BJ (cell line): ENCODE data around the gene CLEC4E. TPM values are rescaled to one million over a fixed set of nuclear protein-coding genes. Genes with fewer than 3 reads are reported as not detected.
"Not testable (repeated sequence)": the region's sequence is repeated elsewhere in the genome, so short reads cannot be mapped to it uniquely, and the experiment has no call there.

Source experiments
- CTCF ChIA-PET: fragments of 350-600 bp; formaldehyde crosslinking; extraction: SDS; loops from one replicate; lab custom pipeline; 2021; ENCODE audit warnings: antibody characterized with exemption, inconsistent platforms; lab: Yijun Ruan, JAX
- POLR2A ChIA-PET: fragments of 300-600 bp; sonication (Branson Sonifier 250); formaldehyde crosslinking; extraction: SDS; loops from one replicate; lab custom pipeline; 2021; ENCODE audit warnings: antibody characterized with exemption; lab: Charles Lee
- DNase-seq: peaks from one replicate; pipeline ENCODE4 v3.0.0-alpha.2; 2011; ENCODE audit warnings: low read depth
- H3K27me3 ChIP-seq: 2 replicates; pipeline ENCODE4 v1.6.0; 2011; ENCODE audit warnings: low read length; ENCODE audit not compliant: control insufficient read depth, insufficient read depth
- H3K36me3 ChIP-seq: 2 replicates; pipeline ENCODE4 v1.5.1; 2011; ENCODE audit warnings: low read length; ENCODE audit not compliant: control insufficient read depth, insufficient read depth
- H3K4me3 ChIP-seq: 2 replicates; pipeline ENCODE4 v1.5.1; 2011; ENCODE audit warnings: low read depth, mild to moderate bottlenecking, control low read depth, low read length
- CTCF ChIP-seq: IDR thresholded peaks from 2 replicates; pipeline ENCODE4 v1.5.1; 2011; ENCODE audit warnings: low read depth, mild to moderate bottlenecking, control low read depth, inconsistent platforms, low read length, moderate library complexity; ENCODE audit not compliant: insufficient read depth
- polyA plus RNA-seq: library from polyadenylated mRNA; depleted of rRNA; stranded (reverse); fragments of >200 nt; gene quantifications from 2 replicates; pipeline ENCODE4 v1.2.3, GENCODE V29; 2011

CLEC4E gene
- polyA plus RNA-seq, 1 experiment: not detected

GRCh38 chr12:8504351-8504750 lies 36.4 kb downstream of the CLEC4E start:
- Histone ChIP-seq H3K27me3 (no peaks in the 10 kb centered on the region), H3K4me3 (no peak overlapping the region), H3K36me3 (no peaks in the 10 kb centered on the region)
- no peak for TF ChIP-seq CTCF
- ChIA-PET POLR2A (no interaction called here), CTCF (no interaction called here)
- no peak for DNase-seq

GRCh38 chr12:8501720-8502119 lies 39.0 kb downstream of the CLEC4E start:
- H3K4me3 ChIP-seq: no peak overlapping the region
- CTCF ChIA-PET: interaction anchor here (1.0 kb wide), 1 partner anchor 21 kb away, joined by 3 read pairs; no protein-coding TSS in a partner anchor
- POLR2A ChIA-PET: no interaction called here

GRCh38 chr12:8499616-8500015 lies 41.1 kb downstream of the CLEC4E start:
- no peak for TF ChIP-seq CTCF
- CTCF ChIA-PET: no interaction called here
- DNase-seq: no peak
- H3K27me3 ChIP-seq: no peaks in the 10 kb centered on the region
- no peaks in the 10 kb centered on the region for H3K36me3 ChIP-seq
- POLR2A ChIA-PET: no interaction called here
- no peak overlapping the region for H3K4me3 ChIP-seq

More at GRCh38 chr12:8501720-8502119, 39.0 kb downstream of the CLEC4E start:
- Histone ChIP-seq H3K27me3 (no peaks in the 10 kb centered on the region), H3K36me3 (no peaks in the 10 kb centered on the region)
- no peak for TF ChIP-seq CTCF
- DNase-seq: no peak

GRCh38 chr12:8496074-8496473 lies 44.6 kb downstream of the CLEC4E start:
- DNase-seq, CTCF ChIA-PET, POLR2A ChIA-PET, H3K4me3 ChIP-seq, H3K27me3 ChIP-seq, H3K36me3 ChIP-seq: not testable (repeated sequence)

- H3K4me3 ChIP-seq, H3K27me3 ChIP-seq, POLR2A ChIA-PET, H3K36me3 ChIP-seq, CTCF ChIA-PET, DNase-seq: not testable (repeated sequence)
Observed at GRCh38 chr12:8495671-8496070, 45.0 kb downstream of the CLEC4E start.

GRCh38 chr12:8493084-8493483 lies 47.6 kb downstream of the CLEC4E start:
- Histone ChIP-seq H3K27me3 (no peaks in the 10 kb centered on the region), H3K36me3 (no peaks in the 10 kb centered on the region), H3K4me3 (no peak overlapping the region)
- TF ChIP-seq CTCF: no peak
- POLR2A ChIA-PET: no interaction called here
- CTCF ChIA-PET: no interaction called here
- DNase-seq: no peak
